GM20431 (cell line): ENCODE measurements around the gene GCNT4.

ENCODE experiments used
- in situ Hi-C: fragments of 300-500 bp; cut with MseI, MboI; formaldehyde crosslinking; loops from one replicate; pipeline ENCODE4 v1.15.0; 2020; ENCODE audit warnings: low sequenced_read_pairs; ENCODE audit not compliant: unreplicated experiment

GCNT4 gene

GRCh38 chr5:75020016-75020656, 32.2 kb downstream of the GCNT4 start:
- in situ Hi-C loops, result no loop called here

DNA sequence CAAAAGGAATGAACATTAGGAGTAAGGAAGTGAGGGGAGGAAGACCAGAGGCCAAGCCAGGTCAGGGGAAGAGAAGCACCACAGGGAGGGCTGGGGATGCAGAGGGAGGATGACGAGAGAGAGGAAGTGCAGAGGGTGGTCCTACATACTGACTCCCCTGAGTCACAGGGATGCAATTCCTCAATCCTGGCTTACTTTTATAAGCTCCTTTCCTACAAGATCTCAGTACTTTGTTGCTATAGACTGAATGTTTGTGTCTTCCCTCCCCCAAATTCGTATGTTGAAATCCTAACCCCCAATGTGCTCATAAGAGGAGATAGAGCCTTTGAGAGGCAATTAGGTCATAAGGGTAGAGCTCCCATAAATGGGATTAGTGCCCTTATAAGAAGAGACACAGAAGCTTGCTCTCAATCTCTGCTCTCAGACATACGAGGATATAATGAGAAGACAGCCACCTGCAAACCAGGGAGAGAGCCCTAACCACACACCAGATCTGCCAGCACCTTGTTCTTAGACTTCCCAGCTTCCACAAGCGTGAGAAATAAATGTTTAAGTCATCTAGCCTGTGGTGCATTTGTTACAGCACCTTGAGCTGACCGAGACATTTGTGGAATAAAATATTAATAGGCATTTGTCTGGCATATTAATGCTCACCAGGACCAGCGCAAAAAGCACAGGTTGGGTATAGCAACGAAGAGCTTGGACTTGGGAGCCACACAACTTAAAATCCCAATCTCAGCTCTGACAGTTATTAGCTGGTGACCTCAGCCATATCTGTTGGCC, 33.4 kb downstream of the GCNT4 start:
- in situ Hi-C loops, result no loop called here

GRCh38 chr5:75017971-75018370, 34.4 kb downstream of the GCNT4 start:
- in situ Hi-C loops, result no loop called here

- in situ Hi-C loops, result no loop called here
These were observed 35.5 kb downstream of the GCNT4 start for GRCh38 chr5:75016896-75017295.

- in situ Hi-C loops, result no loop called here
These were observed 39.6 kb downstream of the GCNT4 start for GRCh38 chr5:75012748-75013147.

DNA sequence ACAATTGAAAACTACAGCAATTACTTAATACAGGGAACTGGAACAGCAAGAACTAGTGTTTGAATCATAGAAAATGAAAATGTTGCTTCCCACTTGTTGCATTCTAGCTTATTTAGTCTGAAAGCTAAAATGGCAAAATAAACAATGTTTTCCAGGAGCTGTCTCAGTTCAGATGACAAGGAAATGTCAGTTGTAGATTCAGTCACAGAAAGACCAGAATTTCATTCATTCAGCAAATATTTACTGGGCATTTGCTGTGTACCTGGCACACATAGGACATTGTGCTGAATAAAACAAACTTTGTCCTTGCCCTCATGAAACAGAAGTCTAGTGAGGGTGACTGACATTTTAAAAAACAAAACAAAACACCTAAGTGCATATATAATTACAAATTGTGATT, 41.5 kb downstream of the GCNT4 start:
- in situ Hi-C loops, result no loop called here

DNA sequence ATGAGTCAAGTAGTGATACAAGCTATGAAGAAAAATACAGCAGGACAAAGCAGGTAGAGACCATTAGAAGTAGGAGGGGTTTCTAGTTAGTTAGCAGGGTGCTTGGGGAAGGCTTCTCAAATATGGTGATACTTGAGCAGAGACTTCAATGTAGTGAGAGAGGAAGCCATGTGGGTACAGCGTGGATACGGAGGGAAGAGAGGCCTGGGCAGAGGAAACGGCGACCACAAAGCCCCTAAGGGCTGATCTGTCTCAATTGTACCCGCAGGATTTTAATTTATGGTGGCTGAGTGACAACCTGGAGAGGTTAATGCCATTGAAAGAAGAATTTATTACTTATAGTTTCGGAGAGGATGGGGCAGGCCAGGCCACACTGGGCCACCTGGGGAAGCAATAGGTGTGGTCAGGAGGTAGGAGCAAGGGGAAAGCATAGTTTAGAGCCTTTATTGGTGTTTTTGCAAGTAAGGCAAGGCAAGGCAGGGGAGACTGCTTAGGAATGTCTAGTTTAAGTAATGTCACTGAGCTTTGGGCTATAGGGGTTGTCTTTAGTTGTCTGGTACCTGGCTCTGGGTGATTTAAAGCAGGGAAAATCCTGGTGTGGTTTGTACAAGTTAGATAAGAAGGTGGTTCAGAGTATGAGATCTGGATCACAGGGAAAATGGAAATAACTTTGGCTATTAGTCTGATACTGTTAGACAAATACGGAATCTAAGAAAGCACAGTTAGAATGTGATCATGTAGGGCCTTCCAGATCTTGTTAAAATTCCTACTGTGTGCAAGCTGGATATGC, 42.6 kb downstream of the GCNT4 start:
- in situ Hi-C loops, result no loop called here

- in situ Hi-C loops, result no loop called here
These were observed 45.2 kb downstream of the GCNT4 start for GRCh38 chr5:75006865-75007822.

GRCh38 chr5:75005561-75005960, 46.8 kb downstream of the GCNT4 start:
- in situ Hi-C loops, result no loop called here
